Measurements from ENCODE around the gene MRPL36.

DNA sequence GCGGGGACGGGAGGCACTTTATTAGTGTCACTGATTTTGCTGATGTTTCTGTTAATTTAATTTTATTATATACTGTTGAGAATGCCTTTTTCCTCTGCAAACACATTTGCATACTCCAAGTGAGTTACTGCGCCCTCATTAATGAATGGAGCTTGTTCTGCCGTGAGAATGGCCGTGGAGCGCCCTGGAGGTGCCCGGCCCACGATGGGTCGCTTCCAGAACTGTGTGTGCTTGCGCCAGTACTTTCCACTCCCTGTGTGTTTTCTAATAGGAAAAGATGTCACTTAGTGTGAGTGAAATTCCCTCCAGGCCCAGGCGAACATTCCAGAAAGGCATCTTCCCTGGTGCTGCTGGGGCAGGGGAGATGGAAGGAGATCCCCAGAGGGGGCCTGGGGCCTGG is 31.6 kb upstream of the MRPL36 start:
- TF ChIP-seq NFYB (CRISPR knock-in tag; conservative IDR thresholded peaks at IDR 0.05; ENCODE audit: low read depth) = no peak
- TF ChIP-seq SMAD3 (CRISPR knock-in tag; IDR thresholded peaks at IDR 0.05; ENCODE audit: borderline replicate concordance) = no peak
- TF ChIP-seq HMGA2 (CRISPR knock-in tag; IDR thresholded peaks at IDR 0.05) = no peak
- TF ChIP-seq CREB1 (CRISPR knock-in tag; IDR thresholded peaks at IDR 0.05) = no peak
- no peak for TF ChIP-seq CTCF (IDR thresholded peaks at IDR 0.05)
- TF ChIP-seq, protein P1, sequence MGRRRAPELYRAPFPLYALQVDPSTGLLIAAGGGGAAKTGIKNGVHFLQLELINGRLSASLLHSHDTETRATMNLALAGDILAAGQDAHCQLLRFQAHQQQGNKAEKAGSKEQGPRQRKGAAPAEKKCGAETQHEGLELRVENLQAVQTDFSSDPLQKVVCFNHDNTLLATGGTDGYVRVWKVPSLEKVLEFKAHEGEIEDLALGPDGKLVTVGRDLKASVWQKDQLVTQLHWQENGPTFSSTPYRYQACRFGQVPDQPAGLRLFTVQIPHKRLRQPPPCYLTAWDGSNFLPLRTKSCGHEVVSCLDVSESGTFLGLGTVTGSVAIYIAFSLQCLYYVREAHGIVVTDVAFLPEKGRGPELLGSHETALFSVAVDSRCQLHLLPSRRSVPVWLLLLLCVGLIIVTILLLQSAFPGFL (CRISPR knock-in tag; IDR thresholded peaks at IDR 0.05; ENCODE audit: borderline replicate concordance) = no peak
- TF ChIP-seq OVOL2 (CRISPR knock-in tag; IDR thresholded peaks at IDR 0.05; ENCODE audit: borderline replicate concordance) = no peak
- no peak for TF ChIP-seq JUN (CRISPR knock-in tag; IDR thresholded peaks at IDR 0.05)
- TF ChIP-seq ETV6 (CRISPR knock-in tag; IDR thresholded peaks at IDR 0.05) = no peak
- no peak for TF ChIP-seq SP1 (CRISPR knock-in tag; conservative IDR thresholded peaks at IDR 0.05)
